SIG-M5 treated with dmso at 0.1 percent for 504 hours (cell line): ENCODE results near the gene CHMP6.
"Not testable (repeated sequence)": the region's sequence is repeated elsewhere in the genome, so short reads cannot be mapped to it uniquely, and the experiment has no call there.

Experiments
- DNase-seq: peaks from one replicate; lab custom pipeline; 2025; ENCODE audit not compliant: unreplicated experiment; lab: John Stamatoyannopoulos, UW

The CHMP6 gene

DNA sequence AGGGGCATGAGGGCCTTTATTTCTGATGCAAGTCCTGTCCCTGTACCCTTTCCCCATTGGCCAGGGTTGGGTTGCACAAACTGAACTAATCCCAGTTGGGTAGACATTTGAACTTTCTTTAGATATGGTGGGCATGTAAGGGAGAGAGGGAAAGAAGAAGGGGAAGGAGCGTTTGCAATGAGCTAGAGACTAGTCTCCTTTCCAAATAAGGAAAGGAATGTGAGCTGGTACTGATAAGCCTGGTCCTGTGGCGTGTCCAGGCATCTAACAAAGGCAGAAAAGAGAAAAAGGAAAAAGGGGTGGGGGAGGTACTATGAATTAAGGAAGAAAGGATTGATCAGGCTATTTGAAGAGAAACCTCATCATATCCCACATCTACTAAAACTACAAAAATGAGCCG, 20.3 kb downstream of the CHMP6 start:
- DNase-seq: no peak

DNA sequence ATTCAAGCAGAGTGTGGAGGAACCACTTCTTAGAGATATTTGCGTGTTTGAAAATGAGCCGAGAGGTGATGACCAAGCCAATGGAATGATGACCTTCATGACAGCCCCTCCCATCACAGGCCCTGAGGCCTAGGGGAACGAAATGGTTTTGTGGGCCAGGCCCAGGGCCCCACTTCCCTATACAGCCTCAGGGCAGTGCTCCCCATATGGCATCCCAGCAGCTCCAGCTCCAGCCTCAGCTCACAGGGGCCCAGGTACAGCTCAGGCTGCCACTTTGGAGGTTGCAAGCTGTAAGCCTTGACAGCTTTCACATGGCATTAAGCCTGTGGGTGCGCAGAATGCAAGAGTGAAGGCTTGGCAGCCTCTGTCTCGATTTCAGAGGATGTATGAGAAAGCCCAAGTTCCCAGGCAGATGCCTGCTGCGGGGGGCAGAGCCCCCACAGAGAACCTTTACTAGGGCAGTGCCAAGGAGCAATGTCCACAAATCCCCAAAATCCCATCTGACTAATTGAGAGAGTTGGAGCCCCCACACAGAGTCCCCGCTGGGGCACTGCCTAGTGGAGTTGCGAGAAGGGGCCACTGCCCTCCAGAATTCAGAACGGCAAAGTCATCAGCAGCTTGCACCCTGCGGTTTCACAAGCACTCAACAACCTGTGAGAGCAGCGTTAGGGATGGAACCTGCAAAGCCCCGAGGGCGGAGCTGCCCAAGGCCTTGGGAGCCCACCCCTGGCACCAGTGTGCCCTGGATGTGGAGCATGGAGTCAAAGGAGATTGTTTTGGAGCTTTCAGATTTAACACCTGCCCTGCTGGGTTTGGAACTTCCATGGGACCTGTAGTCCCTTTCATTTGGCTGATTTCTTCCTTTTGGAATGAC, 21.2 kb downstream of the CHMP6 start:
- no peak for DNase-seq

DNA sequence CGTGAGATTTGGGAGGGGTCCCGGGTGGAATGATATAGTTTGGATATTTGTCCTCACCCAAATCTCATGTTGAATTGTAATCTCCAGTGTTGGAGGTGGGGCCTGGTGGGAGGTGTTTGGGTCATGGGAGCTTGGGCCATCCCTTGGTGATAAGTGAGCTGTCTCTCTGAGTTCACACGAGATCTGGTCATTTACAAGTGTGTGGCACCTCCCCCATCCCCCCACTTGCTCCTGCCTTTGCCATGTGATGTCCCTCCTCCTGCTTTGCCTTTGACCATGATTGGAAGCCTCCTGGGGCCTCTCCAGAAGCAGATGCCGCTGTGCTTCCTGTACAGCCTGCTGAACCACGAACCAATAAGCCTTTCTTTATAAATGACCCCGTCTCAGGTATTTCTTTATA, 22.0 kb downstream of the CHMP6 start:
- DNase-seq: no peak

DNA sequence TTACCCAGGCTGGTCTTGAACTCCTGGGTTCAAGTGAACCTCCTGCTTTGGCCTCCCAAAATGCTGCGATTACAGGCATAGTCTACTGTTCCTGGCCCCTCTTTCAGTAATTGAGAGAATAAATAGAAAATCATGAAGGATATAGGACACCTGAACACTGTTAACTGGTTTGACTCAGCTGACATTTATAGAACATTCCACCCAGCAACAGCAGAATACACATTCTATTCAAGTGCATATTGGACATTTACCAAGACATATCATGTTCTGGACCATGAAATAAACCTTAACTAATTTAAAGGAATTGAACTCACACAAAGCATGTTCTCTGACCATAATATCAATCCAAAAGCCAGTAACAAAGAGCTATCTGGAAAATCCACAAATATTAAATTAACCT, 23.5 kb downstream of the CHMP6 start:
- DNase-seq: no peak

DNA sequence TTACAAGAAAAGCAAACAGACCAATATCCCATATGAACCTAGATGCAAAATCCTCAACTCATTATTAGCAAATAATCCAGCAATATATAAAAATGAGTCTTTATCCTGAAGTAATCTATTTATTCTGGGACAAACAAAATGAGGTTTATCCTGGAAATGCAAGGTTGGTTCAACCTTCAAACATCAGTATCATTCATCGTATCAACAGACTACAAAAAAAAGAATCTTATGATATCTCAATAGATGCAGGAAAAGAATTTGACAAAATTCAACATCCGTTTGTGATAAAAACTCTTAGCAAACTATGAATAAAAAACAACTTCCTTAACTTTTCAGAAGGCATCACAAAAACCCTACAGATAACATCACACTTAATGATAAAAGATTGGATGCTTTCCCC, 24.9 kb downstream of the CHMP6 start:
- DNase-seq: no peak

DNA sequence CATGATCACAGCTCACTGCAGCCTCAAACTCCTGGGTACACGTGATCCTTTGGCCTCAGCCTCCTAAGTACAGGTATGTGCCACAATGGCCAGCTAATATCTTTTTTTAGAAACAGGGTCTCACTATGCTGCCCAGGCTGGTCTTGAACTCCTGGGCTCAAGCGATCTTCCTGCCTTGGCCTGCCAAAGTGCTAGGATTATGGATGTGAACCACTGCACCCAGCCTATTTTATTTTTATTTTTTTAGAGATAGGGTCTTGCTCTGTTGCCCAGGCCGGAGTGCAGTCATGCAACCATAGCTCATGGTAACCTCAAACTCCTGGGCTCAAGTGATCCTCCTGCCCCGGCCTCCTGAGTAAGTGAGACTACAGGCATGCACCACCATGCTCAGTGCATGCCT, 25.7 kb downstream of the CHMP6 start:
- DNase-seq: not testable (repeated sequence)

DNA sequence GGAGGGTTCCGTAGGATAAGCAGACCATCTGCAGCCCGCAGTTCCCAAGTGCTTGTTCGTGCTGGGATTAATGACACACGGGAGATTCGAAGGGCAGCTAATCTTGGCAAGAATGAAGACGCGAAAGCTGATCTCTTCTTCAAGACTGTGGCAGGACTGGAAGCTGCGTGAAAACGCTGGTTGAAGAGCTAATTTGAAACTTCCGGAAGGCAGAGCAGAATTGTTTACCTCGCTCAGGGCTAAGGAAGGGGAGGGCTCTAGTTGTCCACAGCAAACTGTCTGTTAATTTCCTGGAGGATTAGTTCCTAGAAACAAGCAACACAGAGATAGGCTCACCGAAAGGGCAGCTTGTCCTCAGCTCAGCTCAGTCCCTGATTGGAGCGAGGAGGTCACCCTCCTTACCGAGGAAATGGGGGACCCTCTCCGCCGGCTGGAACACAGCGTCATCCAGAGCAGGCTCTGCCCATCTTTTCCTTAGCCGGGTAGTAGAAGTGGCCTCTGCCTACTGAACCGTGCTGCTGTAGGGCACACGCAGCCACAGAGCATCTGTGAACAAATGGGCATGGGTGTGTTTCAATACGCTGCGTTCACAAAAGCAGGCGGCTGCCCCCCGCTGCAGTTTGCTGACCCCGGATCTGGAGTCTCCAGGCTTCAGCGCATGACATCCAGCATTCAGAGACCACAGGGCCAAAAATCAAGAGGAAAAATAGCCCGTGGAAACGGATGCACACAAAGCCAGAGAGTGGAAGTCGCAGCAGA, 26.6 kb downstream of the CHMP6 start:
- no peak for DNase-seq

DNA sequence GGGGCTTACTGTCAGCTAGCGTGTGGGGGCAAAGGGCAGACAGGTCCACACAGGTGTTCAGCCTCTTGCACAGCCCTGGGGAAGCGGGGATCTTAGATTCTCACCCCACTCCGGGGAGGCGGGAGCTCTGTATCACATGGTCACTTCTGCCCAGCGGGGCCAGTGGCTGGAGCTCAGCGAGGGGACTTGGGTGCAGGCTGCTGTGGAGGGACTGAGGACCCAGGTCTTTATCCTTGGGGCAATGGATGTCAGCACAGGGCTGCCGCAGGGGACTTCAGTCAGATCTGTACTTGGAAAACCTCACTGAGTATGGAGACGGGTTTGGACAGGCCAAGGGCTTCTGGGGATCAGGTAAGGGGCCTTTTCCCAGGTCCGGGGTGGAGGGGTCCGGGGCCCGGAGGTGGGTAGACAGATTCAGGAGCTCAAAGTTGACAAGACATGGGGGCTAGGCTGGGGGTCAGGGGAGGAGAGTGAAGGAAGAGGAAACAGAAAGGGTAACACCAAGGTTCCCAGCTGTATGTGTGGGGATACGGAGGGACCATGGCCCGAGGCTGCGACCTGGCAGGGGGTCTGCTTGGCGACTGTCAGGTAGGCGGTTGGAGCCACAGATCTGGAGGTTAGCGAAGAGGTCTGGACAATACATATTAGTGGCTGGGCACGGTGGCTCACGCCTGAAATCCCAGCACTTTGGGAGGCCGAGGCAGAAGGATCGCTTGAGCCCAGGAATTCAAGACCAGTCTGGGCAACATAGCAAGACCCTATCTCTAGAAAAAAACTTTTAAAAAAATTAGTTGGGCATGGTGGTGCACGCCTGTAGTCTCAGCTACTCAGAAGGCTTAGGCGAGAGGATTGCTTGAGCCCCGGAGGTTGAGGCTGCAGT, 28.2 kb downstream of the CHMP6 start:
- no peak for DNase-seq

DNA sequence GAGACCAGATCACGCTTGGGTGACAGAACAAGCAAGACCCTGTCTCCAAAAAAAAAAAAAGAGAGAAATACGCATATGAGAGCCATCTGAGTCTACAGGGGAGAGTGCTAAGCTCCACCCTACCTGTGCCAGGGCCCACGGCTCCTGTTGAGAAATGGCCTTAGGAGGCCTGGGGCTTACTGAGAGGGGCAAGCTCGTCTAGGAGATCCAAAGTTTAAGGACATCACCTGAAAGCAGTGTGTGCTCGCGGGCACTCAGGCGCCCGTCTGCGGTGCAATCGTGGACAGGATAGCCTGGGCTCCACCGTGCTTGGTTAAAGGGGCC, 28.8 kb downstream of the CHMP6 start:
- no peak for DNase-seq

DNA sequence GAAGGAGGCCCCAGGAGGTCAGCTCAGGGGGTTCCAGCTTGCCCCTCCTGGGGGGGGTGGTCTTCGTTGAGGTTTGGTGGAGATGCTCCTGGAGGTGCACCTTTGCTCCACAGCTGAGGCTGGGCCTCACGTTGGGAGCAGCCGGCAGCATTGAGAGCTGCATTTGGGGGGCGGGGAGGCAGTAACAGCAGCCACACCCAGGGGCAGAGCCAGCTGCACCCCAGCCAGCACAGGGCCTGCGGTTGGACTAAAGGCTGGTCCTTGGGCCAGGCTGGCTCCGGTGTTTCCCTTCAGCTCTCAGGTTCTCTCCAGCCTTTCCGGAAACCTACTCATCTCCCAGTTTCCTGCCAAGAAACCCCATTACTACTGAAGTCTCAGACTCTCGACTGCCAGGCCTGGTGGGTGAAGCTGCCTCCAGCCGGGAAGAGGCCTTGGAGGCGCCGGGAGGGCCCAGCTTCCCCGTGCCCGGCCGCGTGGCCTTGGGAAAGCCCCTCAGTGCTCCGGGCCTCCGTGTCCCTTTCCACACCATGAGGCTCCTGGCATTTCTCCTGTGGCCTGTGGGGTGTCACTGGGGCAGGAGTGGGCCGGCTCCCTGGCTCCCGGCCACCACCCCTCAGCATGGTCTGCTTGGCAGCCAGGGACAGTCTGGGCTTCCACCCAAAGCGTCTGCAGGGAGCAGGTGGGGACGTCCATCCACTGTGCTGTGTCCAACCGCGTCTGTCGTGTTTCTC, 29.3 kb downstream of the CHMP6 start:
- no peak for DNase-seq

DNA sequence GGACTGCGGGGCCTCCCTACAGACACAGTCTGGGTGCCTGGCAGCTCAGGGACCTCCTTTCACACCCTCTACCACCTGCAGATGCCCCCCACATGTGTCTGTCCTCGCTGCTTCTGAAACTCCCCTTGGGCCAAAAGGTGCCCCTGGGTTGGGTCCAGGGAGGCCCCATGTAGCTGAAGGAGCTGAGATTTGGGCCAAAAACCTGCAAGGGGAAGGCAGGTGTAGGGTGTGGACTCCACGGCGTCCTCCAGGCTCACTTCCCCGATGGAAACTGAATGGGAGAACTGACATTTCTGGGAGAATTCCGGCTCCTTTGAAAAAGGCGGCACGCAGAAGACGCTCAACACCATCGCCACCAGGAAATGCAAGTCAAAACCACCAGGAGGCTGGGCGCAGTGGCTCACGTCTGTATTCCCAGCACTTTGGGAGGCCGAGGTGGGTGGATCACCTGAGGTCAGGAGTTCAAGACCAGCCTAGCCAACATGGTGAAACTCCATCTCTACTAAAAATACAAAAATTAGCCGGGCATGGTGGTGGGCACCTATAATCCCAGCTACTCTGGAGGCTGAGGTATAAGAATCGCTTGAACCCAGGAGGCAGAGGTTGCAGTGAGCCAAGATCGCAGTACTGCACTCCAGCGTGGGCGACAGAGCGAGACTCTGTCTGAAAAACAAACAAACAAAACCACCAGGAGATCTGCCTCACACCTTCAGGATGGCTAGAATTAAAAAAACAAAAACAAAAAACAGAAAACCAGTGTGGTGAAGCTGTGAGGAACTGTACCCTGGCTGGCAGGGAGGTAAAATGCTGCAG, 30.1 kb downstream of the CHMP6 start:
- no peak for DNase-seq

DNA sequence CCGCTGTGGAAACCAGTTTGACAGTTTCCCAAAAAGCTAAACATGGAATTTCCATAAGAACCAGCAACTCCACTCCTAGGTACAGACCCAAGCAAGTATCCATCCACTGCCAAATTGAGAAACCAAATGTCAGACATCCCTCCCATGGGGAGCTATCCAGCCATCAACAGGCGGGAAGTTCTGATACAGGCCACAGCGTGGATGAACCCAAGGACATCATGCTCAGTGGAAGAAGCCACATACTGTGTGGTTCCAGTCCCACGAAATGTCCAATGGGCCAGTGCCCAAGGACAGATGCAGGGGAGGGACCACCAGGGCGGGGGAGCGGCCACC, 30.7 kb downstream of the CHMP6 start:
- DNase-seq: no peak

DNA sequence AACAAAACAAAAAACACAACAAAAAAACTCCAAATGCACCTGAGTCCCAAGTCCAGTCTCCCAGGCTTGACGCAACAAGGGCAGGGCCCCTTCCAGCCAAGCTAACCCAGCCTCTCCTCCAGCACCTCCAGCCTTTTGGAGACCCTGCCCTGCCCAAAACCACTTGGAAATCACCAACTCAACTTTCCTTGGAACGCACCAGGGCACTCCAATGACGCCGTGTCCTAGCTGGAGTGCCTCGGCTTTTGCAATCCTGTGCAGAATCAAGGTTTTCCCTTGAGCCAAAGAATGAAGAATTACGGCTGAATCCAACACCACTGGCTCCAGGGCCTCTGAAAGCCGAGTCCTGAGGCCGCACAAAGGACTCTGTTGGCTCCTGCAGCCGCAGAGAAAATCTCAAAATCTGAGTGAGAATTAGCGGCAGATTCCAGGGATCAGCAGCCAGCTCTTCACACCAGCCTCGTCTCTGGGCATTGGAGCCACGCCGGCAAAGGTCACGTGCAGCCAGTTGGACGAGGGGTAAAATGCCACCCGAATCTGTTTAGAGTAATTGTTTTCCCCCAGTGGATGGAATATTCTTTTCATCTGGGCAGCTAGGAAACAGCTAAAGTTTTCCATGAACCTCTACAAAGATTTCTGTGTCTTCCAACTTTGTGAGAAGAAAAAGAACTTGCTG, 33.6 kb downstream of the CHMP6 start:
- DNase-seq: no peak

DNA sequence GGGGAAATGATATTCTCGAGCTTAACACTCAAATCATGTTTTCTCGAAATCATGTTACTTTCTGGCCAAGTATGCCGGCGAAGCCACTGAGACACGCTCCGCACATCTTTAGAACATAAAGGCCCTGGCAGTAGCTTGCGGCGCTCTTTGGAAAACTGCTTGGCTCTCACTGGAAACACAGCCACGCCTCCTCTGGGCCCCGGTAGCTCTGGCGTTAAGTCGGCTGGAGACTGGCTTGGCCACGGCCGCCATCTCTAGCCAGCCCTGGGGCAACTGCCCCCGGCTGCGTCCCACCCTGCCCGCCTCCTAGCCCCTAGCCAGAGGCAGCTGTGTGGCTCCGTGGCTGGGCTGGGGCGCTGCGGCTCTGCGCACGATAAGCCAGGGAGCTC, 34.1 kb downstream of the CHMP6 start:
- no peak for DNase-seq

DNA sequence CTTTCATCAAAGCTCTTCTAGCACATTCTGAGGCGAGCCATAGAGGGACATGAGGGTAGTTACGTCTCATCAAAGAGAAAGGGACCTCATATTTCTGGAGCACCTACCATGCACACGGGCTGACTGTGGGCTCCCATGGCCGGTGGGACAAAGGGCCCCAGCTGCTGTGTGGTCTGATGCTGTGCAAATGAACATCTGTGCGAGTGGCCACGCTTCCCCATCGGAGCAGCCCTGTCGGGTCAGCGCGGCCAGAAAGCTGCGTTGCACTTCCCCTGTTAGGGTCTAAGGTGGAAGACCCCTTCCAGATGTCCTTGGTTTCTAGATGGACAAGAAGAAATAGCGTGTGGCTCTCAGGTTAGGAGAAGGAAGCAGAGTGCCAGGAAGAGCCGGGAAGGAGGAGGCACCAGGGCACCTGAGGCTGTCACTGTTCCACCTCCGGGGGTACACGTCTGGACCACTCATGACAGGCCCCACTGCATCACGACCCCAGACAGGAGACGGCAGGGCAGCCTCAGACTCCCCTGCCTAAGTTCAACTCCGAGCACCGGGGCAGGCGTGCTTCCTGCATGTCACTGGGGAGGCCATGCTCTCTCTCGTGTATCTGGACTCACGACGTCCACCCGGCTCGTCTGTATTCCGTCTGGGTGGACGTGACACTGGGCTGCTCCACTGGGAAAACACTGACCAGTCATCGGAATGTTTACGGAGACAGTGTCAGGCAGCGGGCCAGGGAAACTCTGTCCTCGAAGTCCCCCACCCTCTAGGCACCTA, 34.8 kb downstream of the CHMP6 start:
- no peak for DNase-seq

DNA sequence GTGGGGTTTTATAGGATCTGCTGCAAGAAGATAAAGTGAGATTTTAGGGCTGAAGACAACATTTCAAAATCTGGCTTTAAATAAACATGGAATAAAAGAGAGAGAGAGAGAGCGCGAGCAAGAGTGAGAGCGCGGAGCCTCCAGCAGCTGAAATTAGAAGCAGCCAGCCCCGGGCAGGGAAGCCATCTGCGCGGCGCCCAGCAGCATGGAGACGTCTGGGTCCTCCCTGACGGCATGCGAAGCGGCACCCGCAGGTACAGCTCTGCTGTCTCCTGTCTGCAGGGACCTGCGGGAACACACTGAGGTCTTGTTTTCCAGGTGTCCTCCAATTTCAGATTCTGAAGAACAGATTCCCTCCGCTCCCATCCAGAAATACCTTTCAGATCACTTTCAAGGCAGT, 35.4 kb downstream of the CHMP6 start:
- DNase-seq: no peak

DNA sequence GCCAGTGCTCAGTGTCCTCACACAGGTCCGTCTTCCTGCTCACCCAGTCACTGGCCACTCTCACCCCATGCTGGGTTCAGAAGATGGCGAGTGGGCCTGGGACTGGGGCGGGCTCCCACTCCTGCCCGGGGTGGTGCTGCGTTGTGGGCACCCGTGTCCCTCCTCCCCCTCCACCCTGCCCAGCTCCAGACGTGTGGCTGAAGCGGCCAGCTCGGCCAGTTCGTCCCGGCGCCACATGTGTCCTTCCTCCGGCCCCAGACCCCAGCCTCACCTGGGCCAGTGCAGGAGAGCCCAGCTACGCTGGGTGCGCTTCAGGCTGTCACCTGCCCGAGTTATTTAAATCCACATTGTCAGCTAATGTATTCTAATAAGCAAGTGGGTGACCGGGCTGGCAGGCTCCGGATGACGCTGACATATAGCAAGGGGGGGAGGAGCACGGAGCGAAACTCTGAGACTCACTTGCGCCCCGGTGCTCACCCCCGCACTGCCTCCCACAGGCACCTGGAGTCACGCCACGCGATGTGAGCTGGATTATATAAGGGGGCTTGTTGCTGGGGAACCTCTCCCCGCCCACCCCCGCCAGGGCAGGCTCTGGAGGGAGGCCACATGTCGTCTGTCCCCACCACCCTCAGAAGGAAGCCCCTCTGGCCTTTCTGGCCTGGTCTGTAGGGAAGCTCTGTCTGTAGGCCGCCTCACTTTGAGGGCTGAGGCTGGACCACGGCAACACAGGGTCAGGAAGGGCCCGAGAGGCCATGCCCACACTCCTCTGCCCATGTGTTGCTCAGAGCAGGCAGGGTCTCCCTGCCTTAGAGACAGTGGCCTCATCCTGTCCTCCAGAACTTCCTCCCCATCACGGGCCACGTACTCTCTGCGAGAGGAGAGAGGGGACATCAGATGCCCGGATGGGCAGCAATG, 36.2 kb downstream of the CHMP6 start:
- no peak for DNase-seq

DNA sequence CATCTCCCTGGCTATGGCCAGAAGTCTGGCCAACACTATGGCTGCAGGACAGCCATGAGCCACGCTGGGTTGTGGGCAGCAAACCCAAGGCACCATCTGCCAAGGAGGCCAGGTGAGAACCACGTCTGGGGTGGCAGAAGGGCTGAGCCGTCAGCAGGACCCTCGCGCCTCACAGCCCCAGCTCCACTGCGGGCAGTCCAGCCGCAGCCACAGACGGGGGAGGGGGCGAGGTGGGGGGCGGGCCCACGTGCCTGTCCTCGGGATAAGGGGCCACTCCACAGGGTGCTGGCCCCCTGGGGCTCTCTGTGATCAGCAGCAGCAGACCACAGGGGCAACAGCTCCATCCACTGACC, 36.8 kb downstream of the CHMP6 start:
- no peak for DNase-seq
